ENCODE measurements around the gene DNLZ.

Gene DNLZ

GRCh38 chr9:136372561-136373299, 9.2 kb upstream of the DNLZ start:
- Histone ChIP-seq H4K20me1 (ENCODE audit: control insufficient read depth, insufficient read depth, low read depth, low read length) (no peaks in the 10 kb centered on the region), H3K36me3 (ENCODE audit: control insufficient read depth, low read length) (peaks cover 21% of the 10 kb centered on the region; the same call in 1 of the 2 replicates), H3K4me2 (ENCODE audit: low read length) (no peak overlapping the region)

GRCh38 chr9:136372006-136372405, 8.5 kb upstream of the DNLZ start:
- Histone ChIP-seq H3K9me3 (ENCODE audit: control insufficient read depth, insufficient read depth, low read length) (no peaks in the 10 kb centered on the region), H3K79me2 (ENCODE audit: control insufficient read depth, low read length) (no peaks in the 10 kb centered on the region), H3K27ac (ENCODE audit: low read depth, low read length) (no peak overlapping the region), H3K36me3 (ENCODE audit: control insufficient read depth, low read length) (peaks cover 15% of the 10 kb centered on the region; the same call in 1 of the 2 replicates), H3K9me2 (replicated peaks; ENCODE audit: control insufficient read depth, low read length) (no peaks in the 10 kb centered on the region), H3K4me2 (ENCODE audit: low read length) (no peak overlapping the region), H3F3A (ENCODE audit: control insufficient read depth, insufficient read depth) (no peaks in the 10 kb centered on the region), H3K4me3 (ENCODE audit: low read length) (no peak overlapping the region), H4K20me1 (ENCODE audit: control insufficient read depth, insufficient read depth, low read depth, low read length) (no peaks in the 10 kb centered on the region), H3K27me3 (ENCODE audit: control insufficient read depth, low read length) (no peaks in the 10 kb centered on the region), H3K4me1 (ENCODE audit: control insufficient read depth, low read length) (0 out of 2 replicates have a peak, but pooled peaks cover 5% of the 10 kb centered on the region)
- TF ChIP-seq, protein P1, sequence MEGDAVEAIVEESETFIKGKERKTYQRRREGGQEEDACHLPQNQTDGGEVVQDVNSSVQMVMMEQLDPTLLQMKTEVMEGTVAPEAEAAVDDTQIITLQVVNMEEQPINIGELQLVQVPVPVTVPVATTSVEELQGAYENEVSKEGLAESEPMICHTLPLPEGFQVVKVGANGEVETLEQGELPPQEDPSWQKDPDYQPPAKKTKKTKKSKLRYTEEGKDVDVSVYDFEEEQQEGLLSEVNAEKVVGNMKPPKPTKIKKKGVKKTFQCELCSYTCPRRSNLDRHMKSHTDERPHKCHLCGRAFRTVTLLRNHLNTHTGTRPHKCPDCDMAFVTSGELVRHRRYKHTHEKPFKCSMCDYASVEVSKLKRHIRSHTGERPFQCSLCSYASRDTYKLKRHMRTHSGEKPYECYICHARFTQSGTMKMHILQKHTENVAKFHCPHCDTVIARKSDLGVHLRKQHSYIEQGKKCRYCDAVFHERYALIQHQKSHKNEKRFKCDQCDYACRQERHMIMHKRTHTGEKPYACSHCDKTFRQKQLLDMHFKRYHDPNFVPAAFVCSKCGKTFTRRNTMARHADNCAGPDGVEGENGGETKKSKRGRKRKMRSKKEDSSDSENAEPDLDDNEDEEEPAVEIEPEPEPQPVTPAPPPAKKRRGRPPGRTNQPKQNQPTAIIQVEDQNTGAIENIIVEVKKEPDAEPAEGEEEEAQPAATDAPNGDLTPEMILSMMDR (IDR thresholded peaks at IDR 0.05; ENCODE audit: low read depth, low read length, poor library complexity, severe bottlenecking): no peak
- no peak for TF ChIP-seq EZH2phosphoT487 (IDR thresholded peaks at IDR 0.05; ENCODE audit: borderline replicate concordance, low read length)

More at GRCh38 chr9:136372561-136373299, 9.2 kb upstream of the DNLZ start:
- TF ChIP-seq EZH2phosphoT487 (IDR thresholded peaks at IDR 0.05; ENCODE audit: borderline replicate concordance, low read length): no peak
- TF ChIP-seq, protein P1 (IDR thresholded peaks at IDR 0.05; ENCODE audit: low read depth, low read length, poor library complexity, severe bottlenecking): no peak
- Histone ChIP-seq H3K27ac (ENCODE audit: low read depth, low read length) (no peak overlapping the region), H3K9me2 (replicated peaks; ENCODE audit: control insufficient read depth, low read length) (no peaks in the 10 kb centered on the region), H3K27me3 (ENCODE audit: control insufficient read depth, low read length) (no peaks in the 10 kb centered on the region), H3K79me2 (ENCODE audit: control insufficient read depth, low read length) (no peaks in the 10 kb centered on the region), H3K4me3 (ENCODE audit: low read length) (no peak overlapping the region), H3K9me3 (ENCODE audit: control insufficient read depth, insufficient read depth, low read length) (no peaks in the 10 kb centered on the region), H3K4me1 (ENCODE audit: control insufficient read depth, low read length) (0 out of 2 replicates have a peak, but pooled peaks cover 5% of the 10 kb centered on the region), H3F3A (ENCODE audit: control insufficient read depth, insufficient read depth) (no peaks in the 10 kb centered on the region)

DNA sequence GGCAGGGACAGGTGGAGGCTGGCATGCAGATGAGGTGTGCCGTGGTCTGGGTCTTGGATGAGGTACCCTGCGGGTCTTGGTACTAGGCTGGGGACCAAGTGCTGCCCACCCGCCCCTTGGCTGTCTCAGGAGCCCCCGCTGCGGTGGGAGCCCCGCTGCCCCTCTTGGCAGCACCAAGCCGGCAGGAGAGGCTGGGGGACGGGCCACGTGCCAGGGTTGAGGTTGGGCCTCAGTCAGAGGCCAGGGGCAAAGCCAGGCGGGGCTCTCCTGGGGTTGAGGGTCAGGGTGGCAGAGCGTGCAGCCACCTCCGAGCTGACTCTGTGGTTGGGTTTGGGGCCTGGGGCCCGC, 8.0 kb upstream of the DNLZ start:
- Histone ChIP-seq H3F3A (ENCODE audit: control insufficient read depth, insufficient read depth) (no peaks in the 10 kb centered on the region), H3K9me3 (ENCODE audit: control insufficient read depth, insufficient read depth, low read length) (no peaks in the 10 kb centered on the region), H3K79me2 (ENCODE audit: control insufficient read depth, low read length) (no peaks in the 10 kb centered on the region), H4K20me1 (ENCODE audit: control insufficient read depth, insufficient read depth, low read depth, low read length) (no peaks in the 10 kb centered on the region), H3K27me3 (ENCODE audit: control insufficient read depth, low read length) (no peaks in the 10 kb centered on the region), H3K4me1 (ENCODE audit: control insufficient read depth, low read length) (0 out of 2 replicates have a peak, but pooled peaks cover 5% of the 10 kb centered on the region), H3K9me2 (replicated peaks; ENCODE audit: control insufficient read depth, low read length) (no peaks in the 10 kb centered on the region), H3K4me3 (ENCODE audit: low read length) (no peak overlapping the region), H3K27ac (ENCODE audit: low read depth, low read length) (no peak overlapping the region), H3K4me2 (ENCODE audit: low read length) (no peak overlapping the region), H3K36me3 (ENCODE audit: control insufficient read depth, low read length) (peaks cover 13% of the 10 kb centered on the region; the same call in 1 of the 2 replicates)
- TF ChIP-seq, protein P1 (IDR thresholded peaks at IDR 0.05; ENCODE audit: low read depth, low read length, poor library complexity, severe bottlenecking): no peak
- TF ChIP-seq EZH2phosphoT487 (IDR thresholded peaks at IDR 0.05; ENCODE audit: borderline replicate concordance, low read length): no peak
